DMS79 (cell line): ENCODE results near the gene CAPZA2.
"Not testable (repeated sequence)": the region's sequence is repeated elsewhere in the genome, so short reads cannot be mapped to it uniquely, and the experiment has no call there.

Experiments used
- DNase-seq: peaks from one replicate; lab custom pipeline; 2025; lab: John Stamatoyannopoulos, UW

The CAPZA2 gene

DNA sequence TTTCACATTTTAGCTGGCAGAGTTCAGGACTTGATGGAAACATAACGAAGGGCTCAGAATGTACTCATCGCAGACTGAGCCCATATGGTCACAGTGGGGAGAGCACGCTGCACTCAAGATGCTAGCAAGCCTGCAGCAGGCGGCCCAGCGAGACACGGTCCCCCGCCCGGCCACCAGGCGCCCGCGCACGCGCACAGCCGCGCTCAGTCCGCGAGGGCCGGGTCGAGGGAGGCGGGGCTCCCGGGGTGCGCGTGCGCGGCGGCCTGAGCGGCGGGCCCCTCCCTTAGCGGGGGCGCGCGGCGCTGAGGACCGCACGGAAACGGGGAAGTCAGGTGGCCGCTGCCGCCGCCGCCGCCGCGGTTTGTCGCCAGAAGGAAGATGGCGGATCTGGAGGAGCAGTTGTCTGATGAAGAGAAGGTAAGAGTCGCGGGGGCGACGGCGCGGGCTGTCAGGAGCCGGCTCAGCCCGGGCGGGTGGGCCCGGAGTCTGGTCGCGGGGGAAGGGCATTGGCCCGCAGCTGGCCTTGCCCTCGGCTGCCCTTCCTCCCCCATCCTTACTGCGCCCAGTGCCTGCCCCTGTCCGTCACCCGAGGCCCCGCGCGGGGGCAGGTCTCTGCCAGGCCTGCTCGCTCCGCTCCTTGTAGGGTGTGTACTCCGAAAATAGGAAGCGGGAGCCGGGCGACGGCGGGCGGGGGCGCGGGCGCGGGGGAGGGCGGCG lies at the start of gene CAPZA2:
Gene CAPZA2, plus strand, starts transcription at position 354 of the 717 bp plus-strand sequence. Its CDS starts 25 bp downstream, at position 379.
- DNase-seq = peak; percentile 91

DNA sequence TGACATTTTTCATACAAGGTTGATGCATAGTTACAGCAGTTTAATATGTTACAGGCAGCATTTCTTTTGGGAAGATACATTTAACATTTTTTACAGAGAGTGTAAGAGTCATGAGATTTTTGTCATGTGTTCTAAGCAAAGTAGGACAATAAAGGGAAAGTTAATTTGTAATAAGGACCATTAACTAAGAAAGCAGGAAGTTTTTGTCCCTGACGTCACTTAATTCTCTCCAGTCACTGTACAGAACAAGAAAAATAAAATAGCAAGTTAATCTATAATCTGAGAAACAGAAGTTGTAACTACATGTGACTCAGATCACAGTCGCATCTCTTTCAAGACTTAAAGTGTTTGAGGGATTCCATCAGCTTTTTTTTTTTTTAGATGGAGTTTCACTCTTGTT lies 49.5 kb upstream of the CAPZA2 start:
- no peak for DNase-seq

DNA sequence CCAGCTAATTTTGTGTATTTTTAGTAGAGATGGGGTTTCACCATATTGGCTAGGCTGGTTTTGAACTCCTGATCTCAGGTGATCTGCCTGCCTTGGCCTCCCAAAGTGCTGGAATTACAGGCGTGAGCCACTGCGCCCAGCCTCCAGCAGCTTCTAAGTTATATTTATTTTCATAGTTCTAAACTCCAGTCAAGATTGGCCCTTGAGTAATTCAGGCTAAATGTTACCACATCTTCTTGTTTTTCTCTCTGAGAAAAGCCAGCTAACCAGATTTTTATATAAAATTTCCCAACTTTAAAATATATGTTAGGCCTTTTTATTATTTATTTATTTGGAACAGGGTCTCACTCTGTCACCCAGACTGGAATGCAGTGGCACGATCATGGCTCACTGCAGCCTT lies 49.0 kb upstream of the CAPZA2 start:
- DNase-seq = not testable (repeated sequence)

DNA sequence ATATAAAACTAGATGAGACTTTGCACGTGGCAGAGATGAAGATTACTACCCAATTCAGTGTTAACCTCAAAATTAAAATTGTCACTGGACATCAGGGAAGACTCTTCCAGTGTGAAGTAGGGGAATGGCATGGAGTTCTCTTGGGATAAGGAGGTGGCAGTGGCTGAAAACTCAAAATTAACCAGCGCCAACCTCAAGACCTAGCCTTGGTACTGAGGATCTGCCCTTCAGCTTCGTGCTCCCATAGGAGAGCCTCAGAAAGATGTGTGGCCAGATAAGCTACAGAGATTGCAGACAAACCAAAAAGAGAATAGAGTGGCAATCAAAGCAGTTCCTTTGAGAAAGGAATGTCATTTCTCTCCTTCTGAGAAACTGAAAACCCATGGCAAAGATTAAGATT lies 47.3 kb upstream of the CAPZA2 start:
- no peak for DNase-seq

DNA sequence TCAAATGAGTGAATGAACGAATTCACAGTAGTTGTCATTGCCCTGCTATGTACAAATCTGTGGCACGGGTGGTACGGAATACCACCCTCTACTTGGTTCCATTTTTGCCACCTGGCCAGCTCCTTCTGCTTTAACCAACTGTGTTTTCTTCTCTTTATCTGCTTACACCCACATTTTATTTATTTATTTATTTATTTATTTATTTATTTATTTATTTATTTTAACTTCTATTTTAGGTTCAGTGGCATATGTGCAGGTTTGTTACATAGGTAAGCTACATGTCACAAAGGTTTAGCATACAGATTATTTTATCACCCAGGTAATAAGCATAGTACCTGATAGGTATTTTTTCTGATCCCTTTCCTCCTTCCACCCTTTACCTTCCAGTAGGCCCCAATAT lies 42.2 kb upstream of the CAPZA2 start:
- DNase-seq = no peak

DNA sequence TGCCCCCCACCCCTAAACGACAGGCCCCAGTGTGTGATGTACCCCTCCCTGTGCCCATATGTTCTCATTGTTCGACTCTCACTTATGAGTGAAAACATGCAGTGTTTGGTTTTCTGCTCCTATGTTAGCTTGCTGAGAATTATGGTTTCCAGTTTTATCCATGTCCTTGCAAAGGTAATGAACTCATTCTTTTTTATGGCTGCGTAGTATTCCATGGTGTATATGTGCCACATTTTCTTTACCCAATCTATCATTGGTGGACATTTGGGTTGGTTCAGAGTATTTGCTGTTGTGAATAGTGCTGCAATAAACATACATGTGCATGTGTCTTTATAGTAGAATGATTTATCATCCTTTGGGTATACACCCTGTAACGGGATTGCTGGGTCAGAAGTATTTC lies 40.7 kb upstream of the CAPZA2 start:
- not testable (repeated sequence) for DNase-seq

DNA sequence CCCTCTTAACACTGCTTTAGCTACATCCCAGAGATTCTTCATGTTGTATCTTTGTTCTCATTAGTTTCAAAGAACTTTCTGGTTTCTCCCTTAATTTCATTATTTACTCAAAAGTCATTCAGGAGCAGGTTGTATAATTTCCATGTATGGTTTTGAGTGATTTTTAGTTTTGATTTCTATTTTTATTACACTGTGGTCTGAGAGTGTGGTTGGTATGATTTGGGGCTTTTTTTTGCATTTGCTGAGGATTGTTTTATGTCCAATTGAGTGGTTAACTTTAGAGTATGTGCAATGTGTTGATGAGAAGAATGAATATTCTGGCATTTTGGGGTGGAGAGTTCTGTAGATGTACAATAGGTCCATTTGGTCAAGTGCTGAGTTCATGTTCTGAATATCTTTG lies 37.9 kb upstream of the CAPZA2 start:
- DNase-seq = no peak

DNA sequence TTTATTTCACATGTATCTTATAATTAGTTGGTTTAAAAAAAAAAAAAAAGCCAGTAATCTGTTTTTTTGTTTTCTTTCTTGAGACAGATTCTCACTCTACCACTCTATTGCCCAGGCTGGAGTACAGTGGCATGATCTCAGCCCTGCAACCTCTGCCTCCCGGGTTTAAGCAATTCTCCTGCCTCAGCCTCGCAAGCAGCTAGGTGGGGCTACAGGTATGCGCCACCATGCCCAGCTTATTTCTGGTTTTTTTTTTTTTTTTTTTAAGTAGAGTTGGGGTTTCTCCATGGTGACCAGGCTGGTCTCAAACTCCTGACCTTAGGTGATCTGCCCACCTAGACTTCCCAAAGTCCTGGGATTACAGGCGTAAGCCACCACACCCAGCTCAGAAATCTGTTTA lies 34.1 kb upstream of the CAPZA2 start:
- DNase-seq = no peak

DNA sequence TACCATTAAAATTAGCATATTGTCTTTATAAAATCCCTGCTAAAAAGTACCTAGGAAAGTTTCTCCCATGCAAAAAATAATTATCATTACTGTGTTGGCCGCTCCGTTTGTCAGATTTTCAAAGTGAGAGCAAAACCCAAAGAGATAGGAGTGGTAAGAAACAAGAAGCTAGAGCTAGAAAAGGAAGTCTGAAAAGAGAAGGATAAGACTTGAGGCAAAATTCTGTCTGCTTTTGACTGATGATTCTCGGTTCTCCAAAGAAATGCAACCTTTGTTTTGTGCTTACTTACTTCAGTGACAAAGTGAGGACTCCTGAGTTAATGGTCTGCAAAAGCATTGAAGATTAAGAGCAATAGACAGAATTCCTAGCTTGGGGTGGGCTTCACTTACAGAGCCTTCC lies 33.3 kb upstream of the CAPZA2 start:
- no peak for DNase-seq

DNA sequence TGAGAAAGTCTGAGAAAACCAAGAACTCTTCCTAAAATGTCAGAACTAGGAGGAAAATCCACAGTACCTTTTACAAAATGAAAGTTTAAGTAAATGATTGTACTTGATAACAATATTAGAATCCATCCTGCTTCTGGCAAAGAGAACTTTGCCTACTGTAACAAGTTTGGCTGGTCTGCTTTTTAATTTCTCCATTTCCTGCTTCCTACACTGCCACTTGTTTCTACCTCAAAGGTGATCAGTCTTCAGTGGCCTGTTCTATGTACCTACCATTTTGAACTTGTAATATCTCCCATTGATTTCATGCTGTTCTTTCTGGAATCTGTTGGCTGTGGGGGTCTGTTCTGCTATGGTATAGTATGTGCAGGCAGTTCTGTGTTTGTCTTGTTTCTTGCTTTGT lies 32.9 kb upstream of the CAPZA2 start:
- no peak for DNase-seq

DNA sequence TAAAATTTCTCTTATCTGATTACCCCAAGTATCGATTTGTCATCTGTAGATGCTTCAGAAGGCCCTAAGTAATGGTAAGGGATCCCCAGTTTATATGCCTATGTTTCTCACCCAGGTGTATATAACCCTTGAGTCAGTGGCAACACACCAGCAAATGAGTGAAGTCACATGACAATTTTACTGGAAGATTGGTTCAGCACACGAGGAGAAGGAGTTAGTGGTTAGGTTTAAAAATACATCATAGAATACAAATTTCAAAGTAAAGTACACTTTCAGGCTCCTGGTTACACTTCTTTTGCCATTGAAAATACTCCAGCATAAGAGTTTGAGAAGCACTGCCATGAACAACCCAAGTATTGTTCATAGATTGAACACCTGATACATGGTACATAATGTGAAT lies 29.7 kb upstream of the CAPZA2 start:
- no peak for DNase-seq

DNA sequence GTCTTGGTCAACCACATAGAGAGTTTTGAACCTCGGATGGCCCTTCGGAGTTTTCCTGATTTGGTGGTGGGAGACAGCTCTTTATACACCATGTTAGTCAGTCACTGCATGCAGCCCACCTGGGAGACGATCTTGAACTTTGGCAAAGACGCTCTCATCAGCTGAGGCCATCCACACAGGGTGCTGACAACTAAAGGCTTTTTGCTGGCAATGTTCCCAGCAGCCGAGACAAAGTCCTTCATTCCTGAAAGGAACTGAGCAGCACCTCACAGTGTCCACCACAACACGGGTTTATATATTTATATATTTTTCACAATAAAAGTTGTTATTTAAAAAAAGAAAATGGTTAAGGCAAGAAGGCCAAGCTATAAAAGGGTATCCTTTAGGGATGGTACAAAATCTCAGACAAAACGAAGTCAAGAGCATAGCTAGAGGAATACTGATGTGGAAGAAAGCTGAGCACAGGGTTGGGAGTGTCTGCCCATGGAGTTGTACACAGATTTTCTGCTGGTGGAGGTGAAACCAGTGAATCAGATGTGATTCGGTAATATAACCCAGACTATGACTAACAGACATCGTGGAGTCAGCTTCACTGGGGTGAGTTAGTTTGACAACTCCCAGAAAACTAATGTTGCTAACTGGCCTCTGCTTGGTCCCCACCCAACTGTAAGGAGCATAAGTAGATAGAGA lies 27.4 kb upstream of the CAPZA2 start:
- no peak for DNase-seq

DNA sequence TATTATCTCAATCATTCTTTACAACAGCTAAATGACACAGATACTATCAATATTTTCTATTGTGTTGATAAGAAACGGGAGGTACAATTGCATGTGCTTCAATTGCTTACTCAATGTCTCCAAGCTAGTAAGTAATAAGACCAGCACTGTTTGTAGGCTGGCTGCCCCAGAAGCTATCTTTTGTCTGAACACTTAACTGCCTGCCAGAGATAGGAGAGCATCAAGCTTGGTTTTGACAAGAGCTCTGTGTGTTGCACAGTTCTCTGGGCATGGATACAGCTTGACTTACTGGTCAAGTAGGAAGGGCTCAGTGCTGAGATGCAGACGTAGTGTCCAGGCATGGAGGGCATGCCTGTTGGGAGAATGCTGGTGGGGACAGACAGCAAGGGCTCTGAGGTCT lies 26.3 kb upstream of the CAPZA2 start:
- DNase-seq = no peak

DNA sequence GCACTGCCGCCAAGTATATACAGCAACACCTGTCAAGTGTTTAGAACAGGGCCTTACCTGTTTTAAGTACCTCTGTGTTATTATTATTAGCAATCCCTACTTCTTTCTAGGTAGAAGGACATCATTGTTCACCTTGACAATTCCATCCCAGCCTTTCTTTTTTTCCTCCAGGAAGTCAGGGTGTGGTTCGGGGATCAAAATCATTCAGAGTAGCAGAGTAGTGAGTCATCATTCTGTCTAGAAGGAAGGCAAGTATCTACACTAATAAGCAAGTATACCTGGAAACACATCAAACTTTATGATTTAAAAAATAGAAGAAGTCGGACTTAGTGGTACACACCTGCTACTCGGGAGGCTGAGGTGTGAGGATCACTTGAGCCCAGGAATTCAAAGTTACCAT lies 25.5 kb upstream of the CAPZA2 start:
- no peak for DNase-seq

DNA sequence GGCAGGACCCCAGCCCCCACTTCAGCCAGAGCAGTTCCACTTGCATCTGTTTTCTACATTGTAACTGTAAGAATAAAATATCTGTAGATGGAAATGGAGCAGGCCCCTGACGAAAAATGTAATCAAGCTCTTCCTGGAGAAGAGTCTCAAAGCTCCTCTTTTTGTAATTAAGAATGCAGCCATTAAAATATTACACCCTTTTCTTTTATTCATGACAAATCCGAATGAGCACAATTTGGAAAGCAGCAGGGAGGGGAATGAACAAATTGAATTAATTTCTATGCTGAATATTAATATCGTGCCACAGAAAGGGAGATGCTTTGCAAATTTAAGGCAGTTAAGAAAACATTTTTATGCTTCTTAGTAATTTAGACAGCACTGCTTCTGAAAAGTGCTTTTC lies 24.8 kb upstream of the CAPZA2 start:
- no peak for DNase-seq

DNA sequence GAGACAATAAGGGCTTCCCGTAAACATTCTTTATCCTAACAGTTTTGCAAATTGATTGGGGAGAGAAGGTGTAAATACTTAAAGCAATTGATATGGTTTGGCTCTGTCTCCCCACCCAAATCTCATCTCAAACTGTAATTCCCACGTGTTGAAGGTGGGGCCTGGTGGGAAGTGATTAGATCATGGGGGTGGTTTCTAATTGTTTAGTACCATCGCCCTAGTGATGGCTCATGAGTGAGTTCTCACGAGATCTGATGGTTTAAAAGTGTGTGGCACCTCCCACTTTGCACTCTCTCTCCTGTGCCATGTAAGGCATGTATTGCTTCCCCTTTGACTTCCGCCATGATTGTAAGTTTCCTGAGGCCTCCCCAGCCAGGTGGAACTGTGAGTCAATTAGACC lies 22.1 kb upstream of the CAPZA2 start:
- DNase-seq = no peak

DNA sequence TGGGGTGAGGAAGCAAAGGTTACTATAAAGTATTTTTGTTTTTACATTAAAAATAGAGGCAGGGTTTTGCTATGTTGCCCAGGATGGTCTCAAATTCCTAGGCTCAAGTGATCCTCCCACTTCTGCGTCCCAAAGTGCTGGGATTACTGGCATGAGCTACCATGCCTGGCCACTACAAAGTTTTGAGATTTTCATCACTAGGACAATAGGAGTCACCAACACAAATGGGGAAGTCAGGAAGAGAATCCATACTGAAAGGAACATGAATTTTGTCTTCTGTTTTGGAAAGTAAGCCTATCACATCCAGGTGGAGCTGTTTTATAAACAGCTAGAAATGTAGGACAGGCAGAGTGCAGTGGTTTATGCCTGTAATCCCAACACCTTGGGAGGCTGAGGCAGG lies 20.0 kb upstream of the CAPZA2 start:
- no peak for DNase-seq

DNA sequence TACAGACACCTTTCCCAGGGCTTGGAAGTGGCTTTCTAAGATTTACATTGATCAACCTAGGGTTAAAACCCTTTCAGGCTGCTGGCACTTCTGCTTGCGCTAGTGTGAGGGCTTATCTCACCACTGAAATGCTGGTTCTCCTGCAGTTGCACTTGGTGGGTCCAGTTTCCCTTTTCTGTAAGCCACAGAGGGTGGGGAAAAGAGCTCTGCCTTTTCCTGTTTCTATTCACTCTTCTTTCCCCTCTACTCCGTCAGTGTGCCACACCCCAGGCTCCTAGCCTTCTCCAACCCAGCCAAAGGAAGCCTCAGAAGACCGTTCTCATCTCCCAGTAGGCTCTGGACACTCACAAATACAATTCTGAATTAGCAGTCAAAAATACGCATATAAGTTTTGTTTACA lies 19.0 kb upstream of the CAPZA2 start:
- no peak for DNase-seq

DNA sequence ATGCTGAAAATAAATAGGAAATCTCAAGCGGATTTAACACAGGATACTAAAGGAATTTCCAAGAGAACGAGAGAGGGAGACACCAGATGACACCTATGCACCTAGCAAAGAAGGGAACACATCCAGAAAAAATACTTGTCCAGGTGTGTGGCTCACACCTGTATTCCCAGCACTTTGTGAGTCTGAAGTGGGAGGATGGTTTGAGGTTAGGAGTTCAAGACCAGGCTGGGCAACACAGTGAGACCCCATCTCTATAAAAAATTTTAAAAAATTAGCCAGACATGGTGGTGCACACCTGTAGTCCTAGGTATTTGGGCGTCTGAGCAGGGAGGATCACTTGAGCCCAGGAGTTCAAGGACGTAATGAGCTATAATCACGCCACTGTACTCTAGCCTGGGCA lies 11.2 kb upstream of the CAPZA2 start:
- DNase-seq = no peak

DNA sequence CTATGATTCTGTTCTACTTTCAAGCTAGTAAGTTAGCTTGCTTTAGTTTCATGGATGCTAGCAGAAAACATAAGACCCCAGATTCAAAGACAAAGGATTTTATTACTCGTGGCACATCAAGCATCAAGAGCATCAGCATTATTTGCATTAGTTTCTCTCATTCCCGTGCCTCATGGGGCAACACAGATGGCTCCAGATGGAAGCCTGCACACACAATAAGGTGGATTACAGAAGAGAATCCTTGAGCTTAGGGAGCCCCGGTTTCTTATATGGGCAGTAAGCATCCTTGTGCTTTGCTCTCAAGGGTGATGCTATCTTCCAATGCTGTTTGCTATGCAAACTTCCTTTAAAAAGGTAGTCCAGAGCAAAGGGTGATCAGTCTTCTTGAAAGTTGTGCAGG lies 10.7 kb upstream of the CAPZA2 start:
- no peak for DNase-seq

DNA sequence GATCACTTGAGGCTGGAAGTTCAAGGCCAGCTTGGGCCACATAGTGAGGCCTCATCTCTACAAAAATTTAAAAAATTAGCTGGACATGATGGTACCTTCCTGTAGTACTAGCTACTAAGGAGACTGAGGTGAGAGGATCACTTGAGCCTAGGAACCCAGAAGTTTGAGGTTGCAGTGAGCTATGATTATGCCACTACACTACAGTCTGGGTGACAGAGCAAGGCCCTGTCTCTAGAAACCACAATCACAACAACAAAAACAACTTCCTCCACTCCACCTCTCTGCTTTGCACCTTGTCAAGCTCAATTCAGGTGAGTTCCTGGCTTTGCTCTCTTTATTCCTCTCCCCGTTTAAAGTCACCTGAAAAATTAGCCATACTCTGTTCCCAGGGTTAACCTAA lies 8.3 kb upstream of the CAPZA2 start:
- no peak for DNase-seq

DNA sequence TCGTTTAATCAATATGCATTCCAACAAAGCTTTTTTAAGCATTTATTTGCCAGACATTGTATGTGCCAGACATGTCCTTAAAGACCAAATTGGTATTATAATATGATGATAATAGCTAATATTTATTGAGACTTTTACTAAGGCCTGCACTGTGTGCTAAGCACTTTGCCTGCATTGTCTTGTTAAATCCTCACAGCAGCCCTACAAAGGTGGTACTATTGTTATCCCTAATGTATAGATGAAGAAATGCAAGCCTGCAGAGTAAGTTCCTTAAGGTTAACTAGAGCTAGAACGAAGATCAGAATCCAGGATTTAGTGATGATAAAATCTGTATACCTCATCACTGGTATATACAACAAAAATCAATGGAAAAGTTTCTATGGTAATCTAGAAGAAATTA lies 5.3 kb upstream of the CAPZA2 start:
- no peak for DNase-seq

DNA sequence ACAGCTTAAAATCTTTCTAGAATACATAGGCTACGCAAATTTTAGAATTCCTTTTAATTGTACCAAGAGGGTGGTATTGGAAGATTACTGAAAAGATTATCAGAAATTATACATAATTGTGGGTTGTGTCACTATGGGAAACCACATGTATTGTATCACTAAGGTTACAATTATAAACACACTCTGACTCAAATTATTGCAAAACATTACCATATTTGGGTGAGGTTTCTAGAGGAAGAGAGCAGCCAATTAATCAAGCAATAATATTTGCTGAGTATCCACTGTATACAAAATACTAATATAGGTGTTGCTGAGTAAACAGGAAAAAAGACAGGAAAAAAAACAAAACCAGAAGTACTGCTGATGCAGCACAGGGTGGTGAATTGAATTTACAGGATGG lies 3.1 kb upstream of the CAPZA2 start:
- no peak for DNase-seq

DNA sequence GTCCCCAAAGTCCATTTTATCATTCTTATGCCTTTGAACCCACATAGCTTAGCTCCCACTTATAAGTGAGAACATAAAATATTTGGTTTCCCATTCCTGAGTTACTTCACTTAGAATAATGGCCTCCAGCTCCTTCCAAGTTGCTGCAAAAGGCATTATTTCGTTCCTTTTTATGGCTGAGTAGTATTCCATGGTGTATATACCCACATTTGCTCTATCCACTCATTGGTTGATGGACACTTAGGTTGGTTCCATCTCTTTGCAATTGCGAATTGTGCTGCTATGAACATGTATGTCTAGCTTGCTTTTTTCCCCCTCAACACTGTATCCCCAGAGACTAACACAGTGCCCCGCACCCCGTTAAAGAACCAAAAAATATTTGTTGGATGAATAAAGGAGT lies 670 bp upstream of the CAPZA2 start:
- DNase-seq = no peak
